Stimulated activated CD4-positive, alpha-beta T cell treated with anti-CD3 and anti-CD28 coated beads, TNF-alpha, amount 100 ng/mL, for 24 hours (primary cell): ENCODE measurements around the gene ENOX1.

Experiments
- DNase-seq, 3 experiments: peaks; one replicate each; pipeline ENCODE4 v3.0.0-alpha.2; 2020; ENCODE audit warnings: low read depth in 3 of 3

The ENOX1 gene

DNA sequence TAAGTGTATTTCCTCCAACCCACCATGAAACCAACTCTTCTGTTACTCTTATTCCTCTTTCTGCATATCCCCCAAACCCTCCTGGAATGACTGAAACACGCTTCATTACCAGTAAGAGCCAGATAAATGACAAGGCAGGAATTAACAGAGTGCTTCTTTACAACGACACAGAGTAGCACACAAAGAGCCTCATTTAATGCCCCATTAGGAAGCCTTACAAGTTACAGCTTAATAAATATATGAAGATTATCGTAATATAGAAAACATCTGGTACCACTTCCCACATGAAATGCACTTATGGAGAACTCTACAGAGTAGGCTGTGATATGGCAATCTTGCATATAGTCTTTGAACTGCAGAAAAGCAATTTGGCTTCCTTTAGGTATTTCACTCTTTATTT, 116.8 kb downstream of the ENOX1 start:
- no peak for DNase-seq

GRCh38 chr13:43669101-43669500, 117.7 kb downstream of the ENOX1 start:
- DNase-seq, result no peak

- no peak for DNase-seq
Measured at GRCh38 chr13:43666403-43666802, 120.4 kb downstream of the ENOX1 start.

GRCh38 chr13:43665388-43665787, 121.4 kb downstream of the ENOX1 start:
- DNase-seq, result no peak

- DNase-seq, result no peak
Measured at GRCh38 chr13:43664700-43665191, 122.0 kb downstream of the ENOX1 start.

DNA sequence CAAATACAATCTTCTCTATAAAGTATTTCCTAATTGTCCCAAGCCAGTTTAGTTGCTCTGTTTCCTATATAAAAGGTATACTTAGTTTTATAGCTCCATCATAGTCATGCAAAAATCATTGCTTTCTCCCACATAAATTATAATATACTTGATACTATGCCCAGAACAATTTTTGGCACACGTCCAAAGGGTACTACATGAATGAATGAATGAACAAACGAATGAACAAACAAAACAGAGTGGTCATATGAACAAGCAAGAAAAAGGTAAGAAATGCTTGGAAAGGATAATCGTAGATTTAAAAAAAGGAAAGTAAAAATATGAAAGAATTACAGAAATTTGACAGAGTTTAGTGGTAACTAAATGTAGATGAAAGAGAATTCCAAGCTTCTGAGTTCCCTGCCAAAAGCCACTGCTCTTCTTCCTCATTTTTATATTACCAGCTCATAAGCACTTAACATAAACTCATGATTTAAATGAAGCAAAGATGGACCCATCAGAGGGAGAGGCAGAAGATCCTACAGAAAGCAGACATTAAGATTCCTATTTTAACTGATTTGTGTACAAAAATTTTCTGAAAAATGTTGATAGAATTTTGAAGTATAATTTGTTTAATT, 123.2 kb downstream of the ENOX1 start:
- no peak for DNase-seq

GRCh38 chr13:43662976-43663375, 123.8 kb downstream of the ENOX1 start:
- no peak for DNase-seq

GRCh38 chr13:43661161-43661830, 125.5 kb downstream of the ENOX1 start:
- no peak for DNase-seq

DNA sequence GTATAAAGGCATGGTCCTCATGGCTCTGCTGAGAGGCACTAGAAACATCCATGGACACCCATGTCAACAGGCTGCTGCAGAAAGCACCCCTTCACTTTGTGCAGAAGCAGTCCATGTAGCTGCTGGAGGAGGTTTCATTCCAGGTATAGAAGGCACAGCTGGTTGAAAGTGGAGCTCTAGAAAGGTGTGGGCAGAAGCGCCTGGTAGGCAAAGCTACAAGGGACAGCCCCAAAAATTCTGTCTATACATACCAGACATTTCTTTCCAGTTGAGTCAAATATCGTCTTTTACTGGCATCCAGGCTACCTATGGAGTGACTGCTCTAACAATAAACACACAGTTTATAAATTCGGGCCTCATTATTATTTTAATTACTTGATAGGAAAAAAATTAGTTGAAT, 129.3 kb downstream of the ENOX1 start:
- DNase-seq, result no peak

DNA sequence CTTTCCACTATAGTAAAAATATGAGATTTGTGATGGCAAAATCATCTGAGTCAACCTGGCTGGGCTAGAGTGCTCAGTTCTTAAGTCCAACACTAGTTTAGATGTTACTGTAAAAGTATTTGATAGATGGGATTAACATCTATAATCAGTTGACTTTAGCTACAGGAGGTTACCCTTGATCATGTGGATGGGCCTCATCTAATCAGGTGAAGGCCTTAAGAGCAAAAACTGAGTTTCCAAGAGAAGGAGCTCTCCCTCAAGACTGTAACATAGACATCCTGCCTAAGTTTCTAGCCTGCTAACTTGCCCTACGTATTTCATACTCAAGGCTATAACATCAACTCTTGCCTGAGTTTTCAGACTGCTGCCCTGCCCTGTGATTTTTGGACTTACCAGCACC, 132.8 kb downstream of the ENOX1 start:
- DNase-seq, result no peak

- no peak for DNase-seq
Measured at GRCh38 chr13:43653395-43653794, 133.4 kb downstream of the ENOX1 start.

- DNase-seq, result no peak
Measured at GRCh38 chr13:43652760-43653159, 134.0 kb downstream of the ENOX1 start.

GRCh38 chr13:43650882-43651281, 135.9 kb downstream of the ENOX1 start:
- no peak for DNase-seq

DNA sequence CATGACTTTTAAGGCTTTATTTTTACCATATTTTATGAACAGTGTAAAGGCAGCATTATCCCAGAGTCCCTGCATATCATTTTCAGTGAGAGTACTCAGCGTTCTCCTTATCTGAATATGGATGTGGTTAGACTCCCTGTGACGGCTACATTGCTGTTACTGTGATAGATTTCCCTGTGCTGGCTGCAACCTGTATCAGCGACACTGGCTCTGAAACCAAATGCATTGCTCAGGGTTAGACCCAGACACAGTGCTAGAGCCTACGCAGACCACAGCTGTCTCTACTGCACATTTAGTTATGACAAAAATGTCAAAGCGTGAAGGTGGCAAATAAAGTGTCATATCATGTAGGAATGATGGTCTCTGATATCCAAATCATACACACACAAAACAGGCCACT, 138.0 kb downstream of the ENOX1 start:
- DNase-seq, result no peak

- no peak for DNase-seq
Measured at GRCh38 chr13:43647471-43647870, 139.3 kb downstream of the ENOX1 start.

- DNase-seq, result no peak
Measured at GRCh38 chr13:43640476-43640875, 146.3 kb downstream of the ENOX1 start.

- no peak for DNase-seq
Measured at GRCh38 chr13:43631106-43631505, 155.7 kb downstream of the ENOX1 start.

GRCh38 chr13:43629691-43630480, 156.9 kb downstream of the ENOX1 start:
- DNase-seq, result no peak

DNA sequence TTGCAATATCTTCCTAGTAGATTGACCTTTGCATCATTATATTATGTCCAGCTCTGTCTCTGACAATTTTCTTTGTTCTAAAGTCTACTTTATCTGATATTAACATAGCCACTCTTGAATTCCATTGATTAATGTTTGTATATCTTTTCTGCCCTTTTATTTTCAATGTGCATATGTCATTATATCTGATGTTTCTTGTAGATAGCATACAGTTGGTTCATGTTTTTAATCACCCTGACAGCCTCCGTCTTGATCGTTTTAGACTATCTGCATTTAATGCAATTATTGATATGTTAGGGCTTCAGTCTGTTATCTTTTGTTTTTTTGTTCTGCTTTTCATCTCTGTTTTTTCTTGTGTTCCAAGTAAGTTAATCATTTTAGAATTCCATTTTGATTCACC, 159.8 kb downstream of the ENOX1 start:
- DNase-seq, result no peak

GRCh38 chr13:43614063-43614462, 172.7 kb downstream of the ENOX1 start:
- no peak for DNase-seq

DNA sequence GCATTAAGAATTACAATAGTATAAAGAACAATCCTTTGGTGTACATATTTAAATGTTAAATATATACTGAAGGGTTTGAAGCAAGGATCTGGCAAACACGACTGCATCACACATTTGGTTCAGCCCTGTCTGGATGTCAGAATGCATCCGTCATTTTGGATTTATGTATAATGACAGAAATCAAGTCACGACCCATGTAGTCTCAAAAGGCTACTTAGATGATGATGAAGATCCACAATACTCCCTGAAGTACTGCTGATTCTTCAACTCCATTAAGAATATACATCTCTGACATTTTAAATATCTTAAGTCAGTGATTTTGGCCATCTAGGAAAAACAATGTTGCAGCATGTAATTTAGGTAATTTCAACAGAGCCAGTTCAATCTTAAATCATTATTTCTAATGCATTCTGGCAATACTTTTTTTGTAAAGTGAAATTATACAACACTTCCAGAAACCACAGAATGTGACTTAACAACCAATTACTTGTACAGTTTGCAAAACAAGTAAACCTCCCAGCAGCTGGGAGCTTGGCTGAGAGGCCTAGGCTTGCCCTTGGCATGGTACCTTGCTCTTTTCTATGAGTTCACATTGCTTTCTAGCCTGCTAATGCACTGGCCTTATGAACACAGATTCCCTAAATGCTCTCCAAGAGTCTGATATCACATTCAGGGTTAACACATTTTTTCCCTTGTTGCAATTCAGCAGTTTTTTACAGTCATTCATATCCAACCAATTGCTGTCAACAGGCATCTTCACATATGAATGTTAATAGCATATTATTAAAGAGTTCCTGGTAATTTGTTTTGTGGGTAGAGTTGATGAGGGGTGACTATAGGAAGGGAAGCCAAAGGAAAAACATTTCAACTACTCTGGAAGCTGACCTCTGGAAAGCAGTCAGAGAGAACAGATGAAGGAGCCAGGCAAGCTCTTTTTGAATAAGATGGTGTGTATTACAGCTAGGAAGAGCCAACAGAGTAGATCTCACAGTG, 175.2 kb downstream of the ENOX1 start:
- no peak for DNase-seq
